22Rv1 (cell line): Measurements from ENCODE around the gene TTF2.

Source experiments
- CTCF ChIP-seq: fragments of 450-650 bp; IDR thresholded peaks from 2 replicates; pipeline ENCODE4 v1.5.1; 2017; ENCODE audit warnings: mild to moderate bottlenecking
- ZFX ChIP-seq: fragments of 450-650 bp; IDR thresholded peaks from 2 replicates; pipeline ENCODE4 v1.6.1; 2017; ENCODE audit warnings: antibody characterized with exemption, borderline replicate concordance

GRCh38 chr1:117059334-117059677, 820 bp upstream of the TTF2 start:
- TF ChIP-seq CTCF (no peak), ZFX (no peak)
